ENCODE data around the gene MTG1.

The MTG1 gene

GRCh38 chr10:133361227-133361626, 32.7 kb upstream of the MTG1 start:
- H3K4me1 ChIP-seq = peaks cover 6% of the 10 kb centered on the region
- no peak overlapping the region for H3K4me3 ChIP-seq (ENCODE audit: low read depth, low read length)
- TF ChIP-seq CTCF (IDR thresholded peaks at IDR 0.05) = no peak
- no peak overlapping the region for H2AFZ ChIP-seq
- no peak overlapping the region for H3K4me2 ChIP-seq (ENCODE audit: low read length)
- H3K9me3 ChIP-seq (ENCODE audit: control insufficient read depth, low read length) = no peaks in the 10 kb centered on the region
- no peaks in the 10 kb centered on the region for H3K27me3 ChIP-seq (ENCODE audit: control insufficient read depth, insufficient read depth, low read length)
- no peaks in the 10 kb centered on the region for H3K79me2 ChIP-seq
- no peaks in the 10 kb centered on the region for H3K36me3 ChIP-seq (ENCODE audit: control insufficient read depth, insufficient read depth, low read length)
- H3K27ac ChIP-seq = no peak overlapping the region
- no peak overlapping the region for H3K9ac ChIP-seq

GRCh38 chr10:133361773-133362441, 32.0 kb upstream of the MTG1 start:
- no peaks in the 10 kb centered on the region for H3K27me3 ChIP-seq (ENCODE audit: control insufficient read depth, insufficient read depth, low read length)
- H3K4me1 ChIP-seq = peaks cover 6% of the 10 kb centered on the region
- no peak for TF ChIP-seq CTCF (IDR thresholded peaks at IDR 0.05)
- no peaks in the 10 kb centered on the region for H3K9me3 ChIP-seq (ENCODE audit: control insufficient read depth, low read length)
- no peaks in the 10 kb centered on the region for H3K79me2 ChIP-seq
- H3K9ac ChIP-seq = no peak overlapping the region
- no peak overlapping the region for H3K4me2 ChIP-seq (ENCODE audit: low read length)
- H3K4me3 ChIP-seq (ENCODE audit: low read depth, low read length) = no peak overlapping the region
- no peaks in the 10 kb centered on the region for H3K36me3 ChIP-seq (ENCODE audit: control insufficient read depth, insufficient read depth, low read length)
- H3K27ac ChIP-seq = no peak overlapping the region
- no peak overlapping the region for H2AFZ ChIP-seq

- Histone ChIP-seq H3K79me2 (no peaks in the 10 kb centered on the region), H3K27me3 (ENCODE audit: control insufficient read depth, insufficient read depth, low read length) (no peaks in the 10 kb centered on the region), H3K4me3 (ENCODE audit: low read depth, low read length) (no peak overlapping the region), H3K27ac (no peak overlapping the region), H3K9me3 (ENCODE audit: control insufficient read depth, low read length) (no peaks in the 10 kb centered on the region), H3K4me2 (ENCODE audit: low read length) (no peak overlapping the region), H2AFZ (no peak overlapping the region), H3K4me1 (peaks cover 6% of the 10 kb centered on the region), H3K36me3 (ENCODE audit: control insufficient read depth, insufficient read depth, low read length) (no peaks in the 10 kb centered on the region), H3K9ac (no peak overlapping the region)
- TF ChIP-seq CTCF (IDR thresholded peaks at IDR 0.05) = no peak
Observed at GRCh38 chr10:133362846-133363245, 31.1 kb upstream of the MTG1 start.

GRCh38 chr10:133364645-133365431, 29.1 kb upstream of the MTG1 start:
- Histone ChIP-seq H3K4me3 (ENCODE audit: low read depth, low read length) (no peak overlapping the region), H3K4me2 (ENCODE audit: low read length) (no peak overlapping the region), H3K27me3 (ENCODE audit: control insufficient read depth, insufficient read depth, low read length) (no peaks in the 10 kb centered on the region), H3K9ac (no peak overlapping the region), H3K9me3 (ENCODE audit: control insufficient read depth, low read length) (no peaks in the 10 kb centered on the region), H3K27ac (no peak overlapping the region), H3K4me1 (peaks cover 1% of the 10 kb centered on the region), H3K36me3 (ENCODE audit: control insufficient read depth, insufficient read depth, low read length) (no peaks in the 10 kb centered on the region), H2AFZ (no peak overlapping the region), H3K79me2 (no peaks in the 10 kb centered on the region)
- no peak for TF ChIP-seq CTCF (IDR thresholded peaks at IDR 0.05)

All from parathyroid adenoma (tissue), 2 donors.